A549 (cell line): ENCODE data around the gene KIF3B. TPM values are rescaled to one million over a fixed set of nuclear protein-coding genes. Genes with fewer than 3 reads are reported as not detected.
"Not testable (repeated sequence)": the region's sequence is repeated elsewhere in the genome, so short reads cannot be mapped to it uniquely, and the experiment has no call there.

ENCODE experiments used
- ATAC-seq, 2 experiments: fragments of 200-7000 bp in 1 of 2; fragments of >200 bp in 1 of 2; cut with Nextera tagmentation in 1 of 2; cut with Tn5 transposase in 1 of 2; 3 replicates each; pipeline versions ENCODE4 v1.8.0 to v1.9.1; 2018 to 2020; ENCODE audit warnings: mild to moderate bottlenecking in 1 of 2, moderate library complexity in 1 of 2
- CTCF ChIA-PET: fragments of 300-600 bp; sonication (Branson Sonifier 250); formaldehyde crosslinking; extraction: SDS; loops from one replicate; lab custom pipeline; 2021; ENCODE audit warnings: antibody characterized with exemption, inconsistent platforms; lab: Yijun Ruan, JAX
- POLR2A ChIA-PET: fragments of 350-600 bp; formaldehyde crosslinking; extraction: SDS; loops from one replicate; lab custom pipeline; 2021; ENCODE audit warnings: antibody characterized with exemption, inconsistent platforms; lab: Yijun Ruan, JAX
- DNase-seq, 2 experiments: peaks; one replicate each; pipeline versions ENCODE4 v3.0.0 to v3.0.0-alpha.2; 2011 to 2016; ENCODE audit warnings: low read depth in 1 of 2, low spot score in 1 of 2
- FAIRE-seq: peaks from 2 replicates; lab custom pipeline; 2011; peaks lifted over from hg19 to GRCh38; lab: Jason Lieb, UNC
- H3K27ac ChIP-seq, 2 experiments: fragments of >200 bp; sonication (Bioruptor Twin); formaldehyde crosslinking; 3 replicates each; pipeline ENCODE4 v1.5.1; 2016 to 2017
- H3K4me1 ChIP-seq: fragments of >200 bp; sonication (Bioruptor Twin); formaldehyde crosslinking; 3 replicates; pipeline ENCODE4 v1.6.1; 2016
- H3K4me2 ChIP-seq: fragments of >200 bp; sonication (Bioruptor Twin); formaldehyde crosslinking; 3 replicates; pipeline ENCODE4 v1.6.1; 2016
- H3K4me3 ChIP-seq: fragments of >200 bp; sonication (Bioruptor Twin); formaldehyde crosslinking; 3 replicates; pipeline ENCODE4 v1.5.1; 2016
- H3K9me3 ChIP-seq: fragments of >200 bp; sonication (Bioruptor Twin); formaldehyde crosslinking; 3 replicates; pipeline ENCODE4 v1.6.1; 2016
- CBX8 ChIP-seq: fragments of 200-600 bp; sonication (generic); IDR thresholded peaks from 2 replicates; pipeline ENCODE4 v1.6.1; 2016
- ESRRA ChIP-seq: fragments of 150-350 bp; IDR thresholded peaks from 2 replicates; pipeline ENCODE4 v1.6.1; 2014; ENCODE audit warnings: mild to moderate bottlenecking, low read length, borderline replicate concordance
- HOXB5 ChIP-seq: fragments of 250-450 bp; sonication (Bioruptor Pico); IDR thresholded peaks from 2 replicates; pipeline ENCODE4 v1.5.0; 2020; ENCODE audit warnings: mild to moderate bottlenecking, moderate library complexity
- RNF2 ChIP-seq: fragments of 200-600 bp; sonication (generic); IDR thresholded peaks from 2 replicates; pipeline ENCODE4 v1.6.1; 2016; ENCODE audit warnings: low read depth, mild to moderate bottlenecking, antibody characterized with exemption, moderate library complexity, borderline replicate concordance
- WGBS: methylation state at CpG from one replicate; pipeline ENCODE4 v1.1.6; 2017; ENCODE audit errors: missing lambda C conversion rate; 5-methylcytosine and 5-hydroxymethylcytosine counted together
- polyA plus RNA-seq, 4 experiments: library from polyadenylated mRNA; depleted of rRNA in 3 of 4; stranded (reverse); fragments of >200 nt; fragmentation: RNase III in 1 of 4; extraction: RNeasy Plus Mini Kit Qiagen cat#74134 plus additional on column Dnase treatment in 1 of 4; gene quantifications; 2 replicates in 3 of 4; 3 replicates in 1 of 4; pipeline ENCODE4 v1.2.3, GENCODE V29; 2011 to 2017
- TF ChIP-seq, protein P1 (sequence below): fragments of >200 bp; sonication (Bioruptor Twin); formaldehyde crosslinking; IDR thresholded peaks from 2 replicates; pipeline ENCODE4 v1.6.1; 2016

KIF3B gene
- polyA plus RNA-seq, 2 of the 4 experiments (the other 2 are of a cell fraction) = 23.7 to 33.7 TPM

DNA sequence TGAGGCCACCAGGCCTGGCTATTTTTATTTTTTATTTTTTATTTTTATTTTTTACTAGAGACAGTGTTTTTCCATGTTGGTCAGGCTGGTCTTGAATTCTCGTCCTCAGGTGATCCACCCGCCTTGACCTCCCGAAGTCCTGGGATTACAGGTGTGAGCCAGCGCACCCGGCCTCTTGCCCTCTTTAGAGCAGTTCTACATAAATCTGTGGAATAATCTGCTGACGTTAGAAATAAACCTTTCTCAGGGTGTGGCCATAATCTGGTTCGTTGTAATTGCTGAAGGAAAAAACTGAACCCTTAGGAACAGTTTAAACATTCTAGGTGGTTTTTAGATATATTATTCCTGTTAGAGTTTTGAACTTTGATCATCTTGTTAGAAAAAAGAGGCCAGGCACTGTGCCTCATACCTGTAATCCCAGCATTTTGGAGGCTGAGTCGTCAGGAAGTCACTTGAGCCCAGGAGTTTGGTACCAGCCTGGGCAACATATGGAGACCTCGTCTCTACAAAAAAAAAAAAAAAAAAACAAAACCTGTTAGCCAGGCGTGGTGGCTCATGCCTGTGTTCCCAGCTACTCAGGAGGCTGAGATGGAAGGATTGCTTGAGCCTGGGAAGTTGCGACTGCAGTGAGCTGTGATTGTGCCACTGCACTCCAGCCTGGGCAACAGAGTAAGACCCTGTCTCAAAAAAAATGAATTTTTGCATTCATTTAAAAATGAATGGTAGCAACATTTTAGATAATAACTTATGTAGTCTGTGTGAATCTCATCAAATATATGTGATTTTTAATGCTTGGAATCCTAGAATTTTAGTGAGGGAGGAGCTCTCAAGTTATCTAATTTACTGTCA, 104.9 kb downstream of the KIF3B start:
- FAIRE-seq (no peak), DNase-seq (no peak), ATAC-seq (no peak)
- peaks cover 19% of the 10 kb centered on the region; the same call in 2 of the 3 replicates for H3K4me1 ChIP-seq
- no peak overlapping the region for H3K4me2 ChIP-seq
- no peaks in the 10 kb centered on the region for H3K9me3 ChIP-seq
- no peak for TF ChIP-seq HOXB5 (CRISPR knock-in tag)
- TF ChIP-seq, protein P1, sequence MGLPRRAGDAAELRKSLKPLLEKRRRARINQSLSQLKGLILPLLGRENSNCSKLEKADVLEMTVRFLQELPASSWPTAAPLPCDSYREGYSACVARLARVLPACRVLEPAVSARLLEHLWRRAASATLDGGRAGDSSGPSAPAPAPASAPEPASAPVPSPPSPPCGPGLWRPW = no peak
- no peak for TF ChIP-seq ESRRA
- TF ChIP-seq RNF2 = no peak
- TF ChIP-seq CBX8 = no peak
- H3K27ac ChIP-seq = no peak overlapping the region
- no peak overlapping the region for H3K4me3 ChIP-seq
- WGBS = 88% methylated on average over 11 of the region's 11 CpGs
- CTCF ChIA-PET = interaction anchor here (0.6 to 1.2 kb wide), 3 partner anchors 13 to 116 kb away, joined by 3 to 4 read pairs (median 4); no protein-coding TSS in a partner anchor
- POLR2A ChIA-PET = no interaction called here

DNA sequence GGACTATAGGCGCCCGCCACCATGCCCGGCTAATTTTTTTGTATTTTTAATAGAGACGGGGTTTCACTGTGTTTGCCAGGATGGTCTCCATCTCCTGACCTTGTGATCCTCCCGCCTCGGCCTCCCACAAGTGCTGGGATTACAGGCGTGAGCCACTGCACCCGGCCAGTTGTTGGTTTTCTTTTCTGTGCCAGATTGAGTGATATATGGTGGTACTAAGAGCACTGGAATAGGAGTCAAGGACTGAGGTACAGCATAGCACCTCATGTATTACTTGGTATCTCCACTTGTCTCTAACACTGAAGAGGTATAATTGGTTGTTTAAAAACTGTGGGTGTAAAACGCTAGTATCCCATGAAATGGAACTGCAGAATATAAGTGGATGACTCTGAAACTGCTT, 106.0 kb downstream of the KIF3B start:
- H3K4me3 ChIP-seq, H3K4me2 ChIP-seq, ATAC-seq, H3K9me3 ChIP-seq, POLR2A ChIA-PET, DNase-seq, FAIRE-seq, H3K27ac ChIP-seq: not testable (repeated sequence)
- CTCF ChIA-PET = interaction anchor here (1.2 kb wide), 1 partner anchor 12 kb away, joined by 3 read pairs; no protein-coding TSS in a partner anchor
- peaks cover 19% of the 10 kb centered on the region; the same call in 2 of the 3 replicates for H3K4me1 ChIP-seq
- 95% methylated on average over 9 of the region's 9 CpGs for WGBS

Other genes starting within 250 kb of the KIF3B start
- 0.06 and 0.07 TPM in 2 replicates for gene HCK, start 225.4 kb upstream of the KIF3B start, polyA plus RNA-seq (2011; rRNA removed)
- 0.07 TPM in 1 of 3 replicates, not detected in the others for gene HCK, start 225.4 kb upstream of the KIF3B start, polyA plus RNA-seq (2017; fragmentation: RNase III; extraction: RNeasy Plus Mini Kit Qiagen cat#74134 plus additional on column Dnase treatment)
- gene TM9SF4, start 167.9 kb upstream of the KIF3B start, polyA plus RNA-seq (2011; rRNA removed) = 60.0 and 72.8 TPM in 2 replicates
- 40.3 to 52.3 TPM (median 51.4 TPM) in 3 replicates for gene TM9SF4, start 167.9 kb upstream of the KIF3B start, polyA plus RNA-seq (2017; fragmentation: RNase III; extraction: RNeasy Plus Mini Kit Qiagen cat#74134 plus additional on column Dnase treatment)
- gene PLAGL2, start 69.9 kb upstream of the KIF3B start, polyA plus RNA-seq (2011; rRNA removed) = 6.1 and 12.0 TPM in 2 replicates
- gene PLAGL2, start 69.9 kb upstream of the KIF3B start, polyA plus RNA-seq (2017; fragmentation: RNase III; extraction: RNeasy Plus Mini Kit Qiagen cat#74134 plus additional on column Dnase treatment) = 9.0 to 9.3 TPM (median 9.1 TPM) in 3 replicates
- 43.9 and 49.4 TPM in 2 replicates for gene POFUT1, start 69.8 kb upstream of the KIF3B start, polyA plus RNA-seq (2011; rRNA removed)
- gene POFUT1, start 69.8 kb upstream of the KIF3B start, polyA plus RNA-seq (2017; fragmentation: RNase III; extraction: RNeasy Plus Mini Kit Qiagen cat#74134 plus additional on column Dnase treatment) = 29.2 to 30.3 TPM (median 29.6 TPM) in 3 replicates
- 36.0 and 41.8 TPM in 2 replicates for gene ASXL1, start 80.7 kb downstream of the KIF3B start, polyA plus RNA-seq (2011; rRNA removed)
- 35.7 to 40.3 TPM (median 40.1 TPM) in 3 replicates for gene ASXL1, start 80.7 kb downstream of the KIF3B start, polyA plus RNA-seq (2017; fragmentation: RNase III; extraction: RNeasy Plus Mini Kit Qiagen cat#74134 plus additional on column Dnase treatment)